Astrocyte (in vitro differentiated cells and primary cell): ENCODE results near the gene BMPR2. TPM values are rescaled to one million over a fixed set of nuclear protein-coding genes. Genes with fewer than 3 reads are reported as not detected.
A peak's percentile ranks its signal among the peaks of the same experiment; 100 is the strongest.
"Not testable (repeated sequence)": the region's sequence is repeated elsewhere in the genome, so short reads cannot be mapped to it uniquely, and the experiment has no call there.

Experiments
- DNase-seq: peaks from one replicate; pipeline ENCODE4 v3.0.0-alpha.2; 2010; ENCODE audit warnings: low read depth
- FAIRE-seq: peaks from 2 replicates; lab custom pipeline; 2011; peaks lifted over from hg19 to GRCh38; lab: Jason Lieb, UNC
- H2AFZ ChIP-seq: 2 replicates; pipeline ENCODE4 v1.6.0; 2012; ENCODE audit warnings: low read depth, low read length, inconsistent platforms
- H3K27ac ChIP-seq: 2 replicates; pipeline ENCODE4 v1.5.1; 2011; ENCODE audit warnings: low read depth, low read length, inconsistent platforms
- H3K27me3 ChIP-seq: 2 replicates; pipeline ENCODE4 v1.6.0; 2011; ENCODE audit warnings: low read length, inconsistent platforms; ENCODE audit not compliant: insufficient read depth
- H3K36me3 ChIP-seq: 2 replicates; pipeline ENCODE4 v1.5.1; 2011; ENCODE audit warnings: low read length, inconsistent platforms; ENCODE audit not compliant: insufficient read depth
- H3K4me1 ChIP-seq: 2 replicates; pipeline ENCODE4 v1.5.1; 2011; ENCODE audit warnings: low read length, inconsistent platforms; ENCODE audit not compliant: insufficient read depth
- H3K4me2 ChIP-seq: 2 replicates; pipeline ENCODE4 v1.6.0; 2012; ENCODE audit warnings: low read length, inconsistent platforms
- H3K4me3 ChIP-seq: 2 replicates; pipeline ENCODE4 v1.5.1; 2011; ENCODE audit warnings: low read depth, mild to moderate bottlenecking, low read length, inconsistent platforms; ENCODE audit not compliant: insufficient read depth
- H3K79me2 ChIP-seq: 2 replicates; pipeline ENCODE4 v1.6.0; 2012; ENCODE audit warnings: mild to moderate bottlenecking, low read length, inconsistent platforms; ENCODE audit not compliant: insufficient read depth
- H3K9ac ChIP-seq: 2 replicates; pipeline ENCODE4 v1.6.0; 2012; ENCODE audit warnings: mild to moderate bottlenecking, low read length, inconsistent platforms
- H3K9me3 ChIP-seq: 2 replicates; pipeline ENCODE4 v1.5.1; 2012; ENCODE audit warnings: low read depth, mild to moderate bottlenecking, low read length, inconsistent platforms; ENCODE audit not compliant: insufficient read depth
- H4K20me1 ChIP-seq: 2 replicates; pipeline ENCODE4 v1.6.0; 2012; ENCODE audit warnings: low read length, inconsistent platforms; ENCODE audit not compliant: insufficient read depth
- H3K27ac Mint-ChIP-seq: one replicate; pipeline ENCODE4 v1.8.0; 2021; ENCODE audit warnings: mild to moderate bottlenecking, mixed read lengths; ENCODE audit not compliant: unreplicated experiment
- H3K27me3 Mint-ChIP-seq: one replicate; pipeline ENCODE4 v1.8.0; 2021; ENCODE audit warnings: low read depth, mixed read lengths; ENCODE audit not compliant: unreplicated experiment
- H3K36me3 Mint-ChIP-seq: one replicate; pipeline ENCODE4 v1.8.0; 2021; ENCODE audit warnings: low read depth, mixed read lengths; ENCODE audit not compliant: unreplicated experiment
- H3K4me1 Mint-ChIP-seq: one replicate; pipeline ENCODE4 v1.8.0; 2021; ENCODE audit warnings: low read depth, mixed read lengths; ENCODE audit not compliant: unreplicated experiment
- H3K4me3 Mint-ChIP-seq: one replicate; pipeline ENCODE4 v1.8.0; 2021; ENCODE audit warnings: mild to moderate bottlenecking, moderate library complexity, mixed read lengths; ENCODE audit not compliant: unreplicated experiment
- H3K9me3 Mint-ChIP-seq: one replicate; pipeline ENCODE4 v1.8.0; 2021; ENCODE audit warnings: mild to moderate bottlenecking, mixed read lengths; ENCODE audit not compliant: unreplicated experiment
- CTCF ChIP-seq: IDR thresholded peaks from 2 replicates; pipeline ENCODE4 v1.5.1; 2011; ENCODE audit warnings: low read depth, mild to moderate bottlenecking, inconsistent platforms, low read length, moderate library complexity; ENCODE audit not compliant: insufficient read depth
- EZH2 ChIP-seq: IDR thresholded peaks from 2 replicates; pipeline ENCODE4 v1.6.1; 2012; ENCODE audit warnings: mild to moderate bottlenecking, low read length, inconsistent platforms; ENCODE audit not compliant: insufficient read depth
- total RNA-seq: library from RNA; stranded (reverse); gene quantifications from 2 replicates; pipeline ENCODE4 v1.2.1, GENCODE V29; 2021

Gene BMPR2
- total RNA-seq, 1 donor from 2014 or later = 93.1 TPM

- H2AFZ ChIP-seq, H3K27me3 ChIP-seq, H3K9me3 ChIP-seq, DNase-seq, H3K4me1 ChIP-seq, H3K4me3 ChIP-seq, H3K9ac ChIP-seq, H3K27me3 Mint-ChIP-seq, H3K9me3 Mint-ChIP-seq, FAIRE-seq, H3K4me3 Mint-ChIP-seq, H3K27ac ChIP-seq, H3K4me2 ChIP-seq, H3K36me3 ChIP-seq: not testable (repeated sequence)
- H3K36me3 Mint-ChIP-seq = peaks cover 16% of the 10 kb centered on the region
- peaks cover 32% of the 10 kb centered on the region for H4K20me1 ChIP-seq
- peaks cover 12% of the 10 kb centered on the region for H3K4me1 Mint-ChIP-seq
- peak overlapping the region; percentile 26 for H3K27ac Mint-ChIP-seq
- H3K79me2 ChIP-seq = peaks cover 15% of the 10 kb centered on the region
Measured at GRCh38 chr2:202497473-202497866, 121.3 kb downstream of the BMPR2 start.

DNA sequence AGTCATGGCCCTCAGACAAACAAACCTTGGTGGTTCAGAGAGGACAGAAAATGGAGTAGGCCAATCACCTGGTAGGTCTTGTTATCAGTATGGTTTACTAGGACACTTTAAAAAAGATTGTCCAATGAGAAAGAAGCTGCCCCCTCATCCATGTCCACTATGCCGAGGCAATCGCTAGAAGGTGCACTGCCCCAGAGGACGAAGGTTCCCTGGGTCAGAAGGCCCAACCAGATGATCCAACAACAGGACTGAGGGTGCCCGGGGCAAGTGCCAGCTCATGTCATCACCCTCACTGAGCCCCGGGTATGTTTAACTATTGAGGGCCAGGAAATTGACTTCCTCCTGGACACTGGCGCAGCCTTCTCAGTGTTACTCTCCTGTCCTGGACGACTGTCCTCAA is 123.7 kb downstream of the BMPR2 start:
- DNase-seq, H3K9me3 ChIP-seq, H3K27ac ChIP-seq, H3K4me3 ChIP-seq, H3K36me3 ChIP-seq, FAIRE-seq, H3K9me3 Mint-ChIP-seq, H3K27ac Mint-ChIP-seq, H3K27me3 Mint-ChIP-seq, H3K9ac ChIP-seq, H3K4me2 ChIP-seq, H3K4me1 Mint-ChIP-seq, H3K27me3 ChIP-seq, H3K4me3 Mint-ChIP-seq, H3K4me1 ChIP-seq, H2AFZ ChIP-seq, H3K79me2 ChIP-seq: not testable (repeated sequence)
- H4K20me1 ChIP-seq = peaks cover 13% of the 10 kb centered on the region
- H3K36me3 Mint-ChIP-seq = peaks cover 22% of the 10 kb centered on the region

GRCh38 chr2:202503276-202503675 is 127.1 kb downstream of the BMPR2 start:
- not testable (repeated sequence) for FAIRE-seq

DNA sequence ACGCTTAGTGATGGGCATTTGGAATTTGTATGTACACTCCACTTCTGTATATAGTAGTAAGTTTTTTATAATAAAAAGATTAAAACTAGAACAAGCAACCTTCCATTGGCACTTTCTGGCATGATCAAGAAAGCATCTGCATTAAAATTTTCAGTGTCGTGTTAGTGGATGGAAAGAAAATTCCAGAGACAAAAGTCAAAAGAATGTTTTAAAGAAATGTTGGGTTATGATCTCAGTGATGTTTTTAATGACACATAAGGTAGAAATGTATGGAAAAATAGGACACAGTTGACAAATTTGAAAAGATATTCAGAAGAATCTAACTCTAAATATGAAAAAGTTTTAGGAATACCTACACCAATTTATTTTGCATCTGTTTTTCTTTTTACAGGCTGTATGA is 132.6 kb downstream of the BMPR2 start:
- Histone ChIP-seq H3K4me3 (no peak overlapping the region), H3K4me1 (peaks cover 7% of the 10 kb centered on the region), H3K9me3 (no peaks in the 10 kb centered on the region), H3K4me2 (peak overlapping the region; percentile 22), H3K27ac (peak overlapping the region; percentile 43), H3K27me3 (no peaks in the 10 kb centered on the region), H4K20me1 (peaks cover 22% of the 10 kb centered on the region), H3K79me2 (peaks cover 12% of the 10 kb centered on the region), H2AFZ (no peak overlapping the region), H3K36me3 (no peaks in the 10 kb centered on the region), H3K9ac (no peak overlapping the region)
- Mint-ChIP-seq H3K27ac (no peak overlapping the region), H3K4me1 (peaks cover 4% of the 10 kb centered on the region), H3K27me3 (no peaks in the 10 kb centered on the region), H3K36me3 (peaks cover 9% of the 10 kb centered on the region), H3K9me3 (no peaks in the 10 kb centered on the region), H3K4me3 (no peak overlapping the region)
- DNase-seq (peak; percentile 33), FAIRE-seq (no peak)
- TF ChIP-seq EZH2 (no peak), CTCF (no peak)

More at GRCh38 chr2:202503276-202503675, 127.1 kb downstream of the BMPR2 start:
- not testable (repeated sequence) for H3K27me3 ChIP-seq, DNase-seq, H3K27ac ChIP-seq, H3K79me2 ChIP-seq, H3K4me3 Mint-ChIP-seq, H4K20me1 ChIP-seq, H3K9me3 Mint-ChIP-seq, H2AFZ ChIP-seq, H3K4me3 ChIP-seq, H3K4me1 Mint-ChIP-seq, H3K36me3 ChIP-seq, H3K27me3 Mint-ChIP-seq, H3K27ac Mint-ChIP-seq, H3K4me2 ChIP-seq, H3K9ac ChIP-seq, H3K9me3 ChIP-seq, H3K4me1 ChIP-seq
- H3K36me3 Mint-ChIP-seq = peaks cover 21% of the 10 kb centered on the region
